Osteocyte (in vitro differentiated cells): Measurements from ENCODE around the gene DAPK1. TPM values are rescaled to one million over a fixed set of nuclear protein-coding genes. Genes with fewer than 3 reads are reported as not detected.

Experiments
- DNase-seq: peaks from one replicate; pipeline ENCODE4 v3.0.0; 2021; ENCODE audit warnings: mixed read lengths; ENCODE audit not compliant: unreplicated experiment; ENCODE audit errors: extremely low spot score
- H3K27ac Mint-ChIP-seq: one replicate; pipeline ENCODE4 v1.8.0; 2021; ENCODE audit warnings: mild to moderate bottlenecking, mixed read lengths; ENCODE audit not compliant: unreplicated experiment
- H3K27me3 Mint-ChIP-seq: one replicate; pipeline ENCODE4 v1.8.0; 2021; ENCODE audit warnings: mixed read lengths; ENCODE audit not compliant: unreplicated experiment
- H3K36me3 Mint-ChIP-seq: one replicate; pipeline ENCODE4 v1.8.0; 2021; ENCODE audit warnings: mixed read lengths; ENCODE audit not compliant: unreplicated experiment
- H3K4me1 Mint-ChIP-seq: one replicate; pipeline ENCODE4 v1.8.0; 2021; ENCODE audit warnings: mixed read lengths; ENCODE audit not compliant: unreplicated experiment
- H3K4me3 Mint-ChIP-seq: one replicate; pipeline ENCODE4 v1.8.0; 2021; ENCODE audit warnings: mild to moderate bottlenecking, moderate library complexity, mixed read lengths; ENCODE audit not compliant: unreplicated experiment
- H3K9me3 Mint-ChIP-seq: one replicate; pipeline ENCODE4 v1.8.0; 2021; ENCODE audit warnings: mixed read lengths; ENCODE audit not compliant: unreplicated experiment
- CTCF ChIP-seq: fragments of 200-600 bp; sonication (generic); IDR thresholded peaks from 2 replicates; pipeline ENCODE4 v1.5.0; 2021; ENCODE audit warnings: antibody characterized with exemption, mild to moderate bottlenecking, moderate library complexity
- total RNA-seq: library from RNA; stranded (reverse); gene quantifications from 2 replicates; pipeline ENCODE4 v1.2.1, GENCODE V29; 2021

Gene DAPK1
- total RNA-seq, 1 donor from 2014 or later, result 304 TPM

DNA sequence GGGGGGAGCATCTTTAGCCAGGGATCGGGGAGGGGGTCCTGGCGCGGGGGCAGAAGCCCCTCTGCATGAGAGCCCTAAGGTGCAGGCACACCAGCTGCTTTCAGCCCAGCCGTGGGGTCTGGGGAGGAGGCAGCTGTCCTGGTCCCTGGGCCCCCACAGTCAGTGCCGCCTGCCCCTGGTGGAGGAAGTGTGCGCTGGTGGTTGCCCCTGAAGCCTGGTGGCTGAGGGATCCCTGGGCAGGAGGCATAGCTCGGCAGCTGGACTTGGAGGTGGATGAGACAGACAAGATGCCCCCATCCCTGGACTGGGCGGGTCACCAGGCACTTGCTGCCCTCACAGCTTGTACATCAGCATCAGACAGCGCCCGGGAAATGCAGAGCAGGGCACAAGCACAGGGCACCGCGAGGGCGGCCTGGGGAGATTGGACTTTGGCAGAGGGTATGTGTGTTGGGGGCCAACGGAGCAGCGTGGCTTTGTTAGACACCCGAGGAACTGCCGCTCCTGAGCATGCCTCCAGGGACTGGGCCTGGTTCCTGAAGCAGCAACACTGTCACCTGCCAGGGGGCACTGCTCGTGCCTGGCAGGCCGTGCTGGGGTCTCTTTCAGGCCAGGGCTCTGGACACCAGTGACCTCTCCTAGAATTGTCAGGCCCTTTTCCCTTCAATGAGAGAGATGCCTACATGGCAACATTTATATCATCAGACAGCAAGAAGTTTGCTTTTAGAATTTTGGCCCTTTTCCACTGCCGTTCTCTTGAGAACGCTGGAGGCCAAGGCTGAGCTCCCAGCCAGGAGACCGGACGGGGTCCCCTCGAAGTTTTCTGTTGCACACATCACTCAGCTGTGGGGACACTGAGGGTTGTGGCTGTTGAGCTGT is 186.3 kb downstream of the DAPK1 start:
- Mint-ChIP-seq H3K4me1 (peaks cover 26% of the 10 kb centered on the region), H3K4me3 (no peak overlapping the region), H3K36me3 (peaks cover 59% of the 10 kb centered on the region), H3K27ac (peak overlapping the region; percentile 41), H3K27me3 (no peaks in the 10 kb centered on the region), H3K9me3 (no peaks in the 10 kb centered on the region)
- TF ChIP-seq CTCF, result no peak
- no peak for DNase-seq

DNA sequence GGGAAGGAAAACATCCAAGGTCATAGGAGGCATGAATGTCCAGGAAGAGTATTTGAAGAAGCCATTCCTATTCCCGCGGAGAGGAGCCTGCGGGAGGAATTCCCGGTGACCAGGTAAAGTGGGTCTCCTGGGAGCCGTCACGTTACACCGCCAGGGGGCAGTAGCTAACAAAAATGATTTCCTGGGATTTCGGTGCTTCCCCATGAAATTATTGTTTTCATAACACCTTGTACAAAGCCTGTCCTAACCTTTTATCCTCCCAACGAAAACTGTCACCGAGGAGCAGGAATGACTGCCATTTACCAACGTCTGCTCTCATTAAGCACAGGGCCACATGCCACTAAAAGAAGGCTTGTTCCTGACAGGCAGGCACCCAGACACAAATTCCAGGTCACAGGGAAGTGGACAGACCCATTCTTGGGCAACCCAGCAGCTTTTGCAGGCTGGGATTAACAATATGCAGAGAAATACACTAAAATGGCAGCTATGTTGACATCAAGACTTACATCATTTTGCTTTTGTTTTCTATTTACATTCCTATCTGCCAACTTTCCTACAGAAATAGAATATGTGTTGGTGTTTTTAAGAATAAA is 187.1 kb downstream of the DAPK1 start:
- Mint-ChIP-seq H3K27me3 (no peaks in the 10 kb centered on the region), H3K4me3 (no peak overlapping the region), H3K9me3 (no peaks in the 10 kb centered on the region), H3K27ac (peak overlapping the region; percentile 80), H3K36me3 (peaks cover 66% of the 10 kb centered on the region), H3K4me1 (peaks cover 26% of the 10 kb centered on the region)
- no peak for DNase-seq
- TF ChIP-seq CTCF, result peak; percentile 74

GRCh38 chr9:87685441-87685840 is 187.8 kb downstream of the DAPK1 start:
- H3K9me3 Mint-ChIP-seq, result no peaks in the 10 kb centered on the region
- TF ChIP-seq CTCF, result no peak
- H3K27me3 Mint-ChIP-seq, result no peaks in the 10 kb centered on the region
- peaks cover 72% of the 10 kb centered on the region for H3K36me3 Mint-ChIP-seq
- peaks cover 26% of the 10 kb centered on the region for H3K4me1 Mint-ChIP-seq
- no peak for DNase-seq
- H3K27ac Mint-ChIP-seq, result peak overlapping the region; percentile 80
- H3K4me3 Mint-ChIP-seq, result no peak overlapping the region

GRCh38 chr9:87685871-87686519 is 188.3 kb downstream of the DAPK1 start:
- H3K9me3 Mint-ChIP-seq, result no peaks in the 10 kb centered on the region
- no peak for DNase-seq
- no peak overlapping the region for H3K4me3 Mint-ChIP-seq
- H3K36me3 Mint-ChIP-seq, result peaks cover 74% of the 10 kb centered on the region
- H3K4me1 Mint-ChIP-seq, result peaks cover 26% of the 10 kb centered on the region
- H3K27me3 Mint-ChIP-seq, result no peaks in the 10 kb centered on the region
- peak overlapping the region; percentile 80 for H3K27ac Mint-ChIP-seq
- TF ChIP-seq CTCF, result no peak
